ENCODE data around the gene LTBP1.

The LTBP1 gene

GRCh38 chr2:33135645-33136044 lies 188.9 kb downstream of the LTBP1 start:
- Histone ChIP-seq H3K4me1 (ENCODE audit: insufficient read depth, low read length) (peaks cover 10% of the 10 kb centered on the region), H3K4me3 (ENCODE audit: low read length) (no peak overlapping the region), H3K27me3 (ENCODE audit: insufficient read depth, low read length) (no peaks in the 10 kb centered on the region), H3K9me3 (ENCODE audit: low read length) (no peaks in the 10 kb centered on the region), H3K36me3 (ENCODE audit: insufficient read depth, low read length) (no peaks in the 10 kb centered on the region), H2AFZ (ENCODE audit: low read depth, low read length) (no peak overlapping the region)

- H3K4me3 ChIP-seq (ENCODE audit: low read length): no peak overlapping the region
- H3K27me3 ChIP-seq (ENCODE audit: insufficient read depth, low read length): no peaks in the 10 kb centered on the region
- H3K9me3 ChIP-seq (ENCODE audit: low read length): no peaks in the 10 kb centered on the region
- no peaks in the 10 kb centered on the region for H3K36me3 ChIP-seq (ENCODE audit: insufficient read depth, low read length)
- peaks cover 10% of the 10 kb centered on the region for H3K4me1 ChIP-seq (ENCODE audit: insufficient read depth, low read length)
- H2AFZ ChIP-seq (ENCODE audit: low read depth, low read length): no peak overlapping the region
Observed at GRCh38 chr2:33136056-33136455, 189.3 kb downstream of the LTBP1 start.

- Histone ChIP-seq H3K27me3 (ENCODE audit: insufficient read depth, low read length) (no peaks in the 10 kb centered on the region), H2AFZ (ENCODE audit: low read depth, low read length) (no peak overlapping the region), H3K4me1 (ENCODE audit: insufficient read depth, low read length) (peaks cover 10% of the 10 kb centered on the region), H3K36me3 (ENCODE audit: insufficient read depth, low read length) (no peaks in the 10 kb centered on the region), H3K4me3 (ENCODE audit: low read length) (no peak overlapping the region), H3K9me3 (ENCODE audit: low read length) (no peaks in the 10 kb centered on the region)
Observed at GRCh38 chr2:33136566-33136965, 189.8 kb downstream of the LTBP1 start.

GRCh38 chr2:33137331-33137730 lies 190.6 kb downstream of the LTBP1 start:
- Histone ChIP-seq H3K4me3 (ENCODE audit: low read length) (no peak overlapping the region), H3K36me3 (ENCODE audit: insufficient read depth, low read length) (no peaks in the 10 kb centered on the region), H3K27me3 (ENCODE audit: insufficient read depth, low read length) (no peaks in the 10 kb centered on the region), H2AFZ (ENCODE audit: low read depth, low read length) (no peak overlapping the region), H3K4me1 (ENCODE audit: insufficient read depth, low read length) (peaks cover 10% of the 10 kb centered on the region), H3K9me3 (ENCODE audit: low read length) (no peaks in the 10 kb centered on the region)

- no peak overlapping the region for H2AFZ ChIP-seq (ENCODE audit: low read depth, low read length)
- no peaks in the 10 kb centered on the region for H3K27me3 ChIP-seq (ENCODE audit: insufficient read depth, low read length)
- H3K36me3 ChIP-seq (ENCODE audit: insufficient read depth, low read length): no peaks in the 10 kb centered on the region
- H3K4me3 ChIP-seq (ENCODE audit: low read length): no peak overlapping the region
- no peaks in the 10 kb centered on the region for H3K9me3 ChIP-seq (ENCODE audit: low read length)
- no peaks in the 10 kb centered on the region for H3K4me1 ChIP-seq (ENCODE audit: insufficient read depth, low read length)
Observed at GRCh38 chr2:33139949-33140348, 193.2 kb downstream of the LTBP1 start.

GRCh38 chr2:33141476-33141875 lies 194.7 kb downstream of the LTBP1 start:
- Histone ChIP-seq H3K4me3 (ENCODE audit: low read length) (no peak overlapping the region), H3K27me3 (ENCODE audit: insufficient read depth, low read length) (no peaks in the 10 kb centered on the region), H3K9me3 (ENCODE audit: low read length) (no peaks in the 10 kb centered on the region), H2AFZ (ENCODE audit: low read depth, low read length) (no peak overlapping the region), H3K4me1 (ENCODE audit: insufficient read depth, low read length) (no peaks in the 10 kb centered on the region), H3K36me3 (ENCODE audit: insufficient read depth, low read length) (no peaks in the 10 kb centered on the region)

- H3K4me3 ChIP-seq (ENCODE audit: low read length): no peak overlapping the region
- H3K9me3 ChIP-seq (ENCODE audit: low read length): no peaks in the 10 kb centered on the region
- no peaks in the 10 kb centered on the region for H3K36me3 ChIP-seq (ENCODE audit: insufficient read depth, low read length)
- H3K4me1 ChIP-seq (ENCODE audit: insufficient read depth, low read length): no peaks in the 10 kb centered on the region
- H3K27me3 ChIP-seq (ENCODE audit: insufficient read depth, low read length): no peaks in the 10 kb centered on the region
- no peak overlapping the region for H2AFZ ChIP-seq (ENCODE audit: low read depth, low read length)
Observed at GRCh38 chr2:33142810-33143209, 196.1 kb downstream of the LTBP1 start.

GRCh38 chr2:33144243-33144642 lies 197.5 kb downstream of the LTBP1 start:
- Histone ChIP-seq H3K9me3 (ENCODE audit: low read length) (no peaks in the 10 kb centered on the region), H3K27me3 (ENCODE audit: insufficient read depth, low read length) (no peaks in the 10 kb centered on the region), H2AFZ (ENCODE audit: low read depth, low read length) (no peak overlapping the region), H3K36me3 (ENCODE audit: insufficient read depth, low read length) (no peaks in the 10 kb centered on the region), H3K4me3 (ENCODE audit: low read length) (no peak overlapping the region), H3K4me1 (ENCODE audit: insufficient read depth, low read length) (no peaks in the 10 kb centered on the region)

GRCh38 chr2:33145459-33145858 lies 198.7 kb downstream of the LTBP1 start:
- Histone ChIP-seq H3K36me3 (ENCODE audit: insufficient read depth, low read length) (no peaks in the 10 kb centered on the region), H3K9me3 (ENCODE audit: low read length) (no peaks in the 10 kb centered on the region), H3K4me3 (ENCODE audit: low read length) (no peak overlapping the region), H3K4me1 (ENCODE audit: insufficient read depth, low read length) (no peaks in the 10 kb centered on the region), H2AFZ (ENCODE audit: low read depth, low read length) (no peak overlapping the region), H3K27me3 (ENCODE audit: insufficient read depth, low read length) (no peaks in the 10 kb centered on the region)

- H3K4me3 ChIP-seq (ENCODE audit: low read length): no peak overlapping the region
Observed at GRCh38 chr2:33146102-33146501, 199.3 kb downstream of the LTBP1 start.

GRCh38 chr2:33153008-33153407 lies 206.3 kb downstream of the LTBP1 start:
- no peaks in the 10 kb centered on the region for H3K9me3 ChIP-seq (ENCODE audit: low read length)
- H3K4me1 ChIP-seq (ENCODE audit: insufficient read depth, low read length): no peaks in the 10 kb centered on the region
- no peak overlapping the region for H3K4me3 ChIP-seq (ENCODE audit: low read length)
- H3K36me3 ChIP-seq (ENCODE audit: insufficient read depth, low read length): no peaks in the 10 kb centered on the region
- H2AFZ ChIP-seq (ENCODE audit: low read depth, low read length): no peak overlapping the region
- no peaks in the 10 kb centered on the region for H3K27me3 ChIP-seq (ENCODE audit: insufficient read depth, low read length)

More at GRCh38 chr2:33146102-33146501, 199.3 kb downstream of the LTBP1 start:
- Histone ChIP-seq H3K9me3 (ENCODE audit: low read length) (no peaks in the 10 kb centered on the region), H3K36me3 (ENCODE audit: insufficient read depth, low read length) (no peaks in the 10 kb centered on the region), H3K4me1 (ENCODE audit: insufficient read depth, low read length) (no peaks in the 10 kb centered on the region), H3K27me3 (ENCODE audit: insufficient read depth, low read length) (no peaks in the 10 kb centered on the region), H2AFZ (ENCODE audit: low read depth, low read length) (no peak overlapping the region)

GRCh38 chr2:33158482-33159003 lies 211.8 kb downstream of the LTBP1 start:
- no peaks in the 10 kb centered on the region for H3K36me3 ChIP-seq (ENCODE audit: insufficient read depth, low read length)
- no peak overlapping the region for H2AFZ ChIP-seq (ENCODE audit: low read depth, low read length)
- no peaks in the 10 kb centered on the region for H3K27me3 ChIP-seq (ENCODE audit: insufficient read depth, low read length)
- H3K4me3 ChIP-seq (ENCODE audit: low read length): no peak overlapping the region
- H3K4me1 ChIP-seq (ENCODE audit: insufficient read depth, low read length): no peaks in the 10 kb centered on the region
- H3K9me3 ChIP-seq (ENCODE audit: low read length): no peaks in the 10 kb centered on the region

- Histone ChIP-seq H3K4me1 (ENCODE audit: insufficient read depth, low read length) (no peaks in the 10 kb centered on the region), H3K36me3 (ENCODE audit: insufficient read depth, low read length) (no peaks in the 10 kb centered on the region), H3K4me3 (ENCODE audit: low read length) (no peak overlapping the region), H3K27me3 (ENCODE audit: insufficient read depth, low read length) (no peaks in the 10 kb centered on the region), H2AFZ (ENCODE audit: low read depth, low read length) (no peak overlapping the region), H3K9me3 (ENCODE audit: low read length) (no peaks in the 10 kb centered on the region)
Observed at GRCh38 chr2:33160191-33160590, 213.4 kb downstream of the LTBP1 start.

- H3K36me3 ChIP-seq (ENCODE audit: insufficient read depth, low read length): no peaks in the 10 kb centered on the region
- H2AFZ ChIP-seq (ENCODE audit: low read depth, low read length): no peak overlapping the region
- H3K4me1 ChIP-seq (ENCODE audit: insufficient read depth, low read length): no peaks in the 10 kb centered on the region
- no peaks in the 10 kb centered on the region for H3K27me3 ChIP-seq (ENCODE audit: insufficient read depth, low read length)
- no peaks in the 10 kb centered on the region for H3K9me3 ChIP-seq (ENCODE audit: low read length)
- H3K4me3 ChIP-seq (ENCODE audit: low read length): no peak overlapping the region
Observed at GRCh38 chr2:33166287-33166881, 219.6 kb downstream of the LTBP1 start.
